ENCODE data around the gene CSNK1D. TPM values are rescaled to one million over a fixed set of nuclear protein-coding genes. Genes with fewer than 3 reads are reported as not detected.

The CSNK1D gene
- total RNA-seq, 4 donors from 2014 or later, result 24.6 to 102 (median 57.1) TPM

GRCh38 chr17:82317394-82318168 lies 44.1 kb upstream of the CSNK1D start, which contains the start of gene CD7:
TSS of gene CD7 (minus strand) at chr17:82317608. CDS start at chr17:82317495, 113 bp downstream.
- Histone ChIP-seq H3K4me3 (peak within 1 kb of the TSS; percentile 1 to 44 (median 21)), H3K9me3 (no peaks in the 10 kb centered on the region), H3K36me3 (no peaks in the 10 kb centered on the region), H3K4me1 (peaks cover 0 to 30% (median 15%) of the 10 kb centered on the region in 3 donors), H3K27ac (peak within 1 kb of the TSS in 3 of 4 donors; percentile 9 to 49 (median 46)), H3K27me3 (peaks cover 5 to 80% (median 16%) of the 10 kb centered on the region in 4 donors)
- intact Hi-C loops (cut with DNase I), result no loop called here
- no peak for DNase-seq
- WGBS, 2 donors, result 80% methylated on average over 1 of the region's 26 CpGs; no CpG with 5 or more reads in 1 of the 2 donors
- peak in 1 of 4 donors; percentile 46 for TF ChIP-seq POLR2A (IDR thresholded peaks at IDR 0.05)
- TF ChIP-seq, protein P1, sequence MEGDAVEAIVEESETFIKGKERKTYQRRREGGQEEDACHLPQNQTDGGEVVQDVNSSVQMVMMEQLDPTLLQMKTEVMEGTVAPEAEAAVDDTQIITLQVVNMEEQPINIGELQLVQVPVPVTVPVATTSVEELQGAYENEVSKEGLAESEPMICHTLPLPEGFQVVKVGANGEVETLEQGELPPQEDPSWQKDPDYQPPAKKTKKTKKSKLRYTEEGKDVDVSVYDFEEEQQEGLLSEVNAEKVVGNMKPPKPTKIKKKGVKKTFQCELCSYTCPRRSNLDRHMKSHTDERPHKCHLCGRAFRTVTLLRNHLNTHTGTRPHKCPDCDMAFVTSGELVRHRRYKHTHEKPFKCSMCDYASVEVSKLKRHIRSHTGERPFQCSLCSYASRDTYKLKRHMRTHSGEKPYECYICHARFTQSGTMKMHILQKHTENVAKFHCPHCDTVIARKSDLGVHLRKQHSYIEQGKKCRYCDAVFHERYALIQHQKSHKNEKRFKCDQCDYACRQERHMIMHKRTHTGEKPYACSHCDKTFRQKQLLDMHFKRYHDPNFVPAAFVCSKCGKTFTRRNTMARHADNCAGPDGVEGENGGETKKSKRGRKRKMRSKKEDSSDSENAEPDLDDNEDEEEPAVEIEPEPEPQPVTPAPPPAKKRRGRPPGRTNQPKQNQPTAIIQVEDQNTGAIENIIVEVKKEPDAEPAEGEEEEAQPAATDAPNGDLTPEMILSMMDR (IDR thresholded peaks at IDR 0.05), result no peak

DNA sequence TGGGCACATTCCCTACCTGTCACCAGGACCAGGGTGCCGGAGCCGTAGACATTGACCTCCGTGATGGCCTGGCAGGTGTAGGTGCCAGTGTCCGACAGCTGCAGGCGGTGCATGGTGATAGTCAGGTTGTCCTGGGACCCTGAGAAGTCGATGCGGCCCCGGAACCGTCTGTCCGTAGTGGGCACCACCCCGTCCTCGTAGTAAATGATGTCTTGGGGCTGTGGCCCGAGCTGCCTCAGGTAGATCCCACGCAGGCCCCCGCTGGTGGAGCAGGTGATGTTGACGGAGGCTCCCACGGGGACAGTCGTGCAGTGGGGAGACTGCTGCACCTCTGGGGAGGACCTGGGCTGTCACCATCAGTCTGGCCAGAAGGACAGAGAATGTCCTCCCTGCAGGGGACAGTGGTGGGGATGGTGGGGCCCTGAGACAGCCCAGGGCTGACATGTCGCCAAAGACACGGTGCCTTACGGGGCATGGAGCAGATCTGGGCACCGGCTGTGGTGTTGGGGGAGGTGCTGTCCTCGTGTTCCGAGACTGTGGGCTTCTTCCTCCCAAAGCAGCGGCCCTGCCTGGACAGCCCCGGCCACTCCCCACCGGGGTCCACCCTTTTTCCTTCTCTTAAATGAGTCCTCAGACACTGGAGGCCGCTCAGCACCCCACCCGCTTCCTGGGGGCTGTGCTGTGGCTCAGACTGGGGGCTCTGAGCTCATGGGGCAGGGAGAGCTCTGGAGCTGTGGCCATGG lies 43.3 kb upstream of the CSNK1D start:
- intact Hi-C loops (cut with DNase I), result no loop called here
- H3K4me3 ChIP-seq, result peak overlapping the region; percentile 1 to 44 (median 21)
- no peaks in the 10 kb centered on the region for H3K9me3 ChIP-seq
- TF ChIP-seq, protein P1 (IDR thresholded peaks at IDR 0.05), result no peak
- no peak for TF ChIP-seq POLR2A (IDR thresholded peaks at IDR 0.05)
- no peak for DNase-seq
- peaks cover 5 to 80% (median 16%) of the 10 kb centered on the region in 4 donors for H3K27me3 ChIP-seq
- H3K27ac ChIP-seq, result peak overlapping the region in 3 of 4 donors; percentile 9 to 49 (median 46)
- H3K4me1 ChIP-seq, result peaks cover 0 to 30% (median 15%) of the 10 kb centered on the region in 3 donors
- H3K36me3 ChIP-seq, result no peaks in the 10 kb centered on the region
- WGBS, 2 donors, result 55 to 79% methylated on average over 10 to 19 of the region's 29 CpGs

- peaks cover 0 to 21% (median 10%) of the 10 kb centered on the region in 3 donors for H3K4me1 ChIP-seq
- intact Hi-C loops (cut with DNase I), result no loop called here
- H3K36me3 ChIP-seq, result no peaks in the 10 kb centered on the region
- H3K4me3 ChIP-seq, result peak overlapping the region in 3 of 4 donors; percentile 20 to 44 (median 31)
- H3K27ac ChIP-seq, result no peak overlapping the region
- no peak for TF ChIP-seq POLR2A (IDR thresholded peaks at IDR 0.05)
- TF ChIP-seq, protein P1 (IDR thresholded peaks at IDR 0.05), result no peak
- 10 to 14% methylated on average over 2 to 22 of the region's 36 CpGs for WGBS, 2 donors
- DNase-seq, result no peak
- no peaks in the 10 kb centered on the region for H3K9me3 ChIP-seq
- H3K27me3 ChIP-seq, result peaks cover 5 to 80% (median 16%) of the 10 kb centered on the region in 4 donors
Observed at GRCh38 chr17:82315703-82316358, 42.3 kb upstream of the CSNK1D start.

DNA sequence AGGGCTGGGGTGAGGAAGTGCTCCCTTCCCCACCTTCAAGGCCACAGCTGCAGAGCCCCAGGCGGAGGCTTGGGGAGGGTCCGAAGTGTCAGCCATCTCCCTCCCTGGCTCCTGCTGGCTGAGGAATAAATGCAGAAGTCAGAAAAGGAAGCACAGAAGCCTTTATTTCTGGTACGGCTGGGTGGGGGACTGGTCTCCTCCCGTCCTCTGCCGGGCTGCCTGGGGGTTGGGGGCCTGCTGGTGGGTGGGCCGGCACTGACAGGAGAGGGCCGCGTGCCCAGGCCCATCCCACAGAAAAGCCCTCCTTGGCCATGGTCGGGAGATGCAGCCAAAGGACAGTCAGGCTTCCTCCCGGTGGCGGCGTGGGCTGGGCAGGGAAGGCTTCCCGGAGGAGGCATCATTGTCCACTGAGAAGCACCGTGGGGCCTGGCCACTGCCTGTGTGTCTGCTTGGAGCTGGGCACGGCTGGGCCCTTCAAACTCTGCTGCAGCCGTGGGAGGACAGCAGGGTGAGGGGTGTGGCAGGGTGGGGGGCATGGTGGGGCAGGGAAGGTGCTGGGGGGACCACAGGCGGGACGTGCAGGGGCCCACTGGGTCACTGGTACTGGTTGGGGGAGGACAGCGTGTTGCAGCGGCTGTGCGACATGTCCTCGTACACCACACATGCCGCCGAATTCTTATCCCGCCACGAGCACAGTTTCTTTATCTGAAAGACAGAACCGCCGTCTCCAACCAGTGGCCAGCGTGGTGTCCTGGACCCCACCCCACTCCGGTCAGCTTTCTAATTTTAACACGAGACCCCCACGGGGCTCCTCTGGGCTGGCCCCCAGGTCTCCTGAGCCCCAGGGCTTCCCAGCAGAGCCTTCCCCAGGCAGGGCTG lies 41.5 kb upstream of the CSNK1D start:
- no peak overlapping the region for H3K27ac ChIP-seq
- peaks cover 0 to 21% (median 10%) of the 10 kb centered on the region in 3 donors for H3K4me1 ChIP-seq
- TF ChIP-seq POLR2A (IDR thresholded peaks at IDR 0.05), result no peak
- TF ChIP-seq, protein P1 (IDR thresholded peaks at IDR 0.05), result no peak
- WGBS, 2 donors, result 27 to 70% methylated on average over 2 to 12 of the region's 32 CpGs
- no peaks in the 10 kb centered on the region for H3K36me3 ChIP-seq
- intact Hi-C loops (cut with DNase I), result no loop called here
- DNase-seq, result no peak
- peaks cover 5 to 81% (median 16%) of the 10 kb centered on the region in 4 donors for H3K27me3 ChIP-seq
- no peaks in the 10 kb centered on the region for H3K9me3 ChIP-seq
- peak overlapping the region in 2 of 4 donors; percentile 31 to 44 for H3K4me3 ChIP-seq
